A172 (cell line): ENCODE data around the gene POMP. TPM values are rescaled to one million over a fixed set of nuclear protein-coding genes. Genes with fewer than 3 reads are reported as not detected.

Source experiments
- DNase-seq: peaks from one replicate; pipeline ENCODE4 v3.0.0-alpha.2; 2015; ENCODE audit warnings: low spot score
- total RNA-seq: library from RNA; depleted of rRNA; stranded (reverse); fragments of >200 nt; shearing (Covaris generic); gene quantifications from 2 replicates; pipeline ENCODE4 v1.2.3, GENCODE V29; 2014; rRNA removed

The POMP gene, protein sequence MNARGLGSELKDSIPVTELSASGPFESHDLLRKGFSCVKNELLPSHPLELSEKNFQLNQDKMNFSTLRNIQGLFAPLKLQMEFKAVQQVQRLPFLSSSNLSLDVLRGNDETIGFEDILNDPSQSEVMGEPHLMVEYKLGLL
- total RNA-seq, result 135 and 234 TPM in 2 replicates

GRCh38 chr13:28658796-28659620 lies at the start of gene POMP:
Gene POMP (plus strand): TSS chr13:28659130. CDS start chr13:28659185, 55 bp downstream.
- DNase-seq, result peak; percentile 74

- DNase-seq, result no peak
Measured at GRCh38 chr13:28609381-28609780, 49.5 kb upstream of the POMP start.

GRCh38 chr13:28609926-28610325 lies 49.0 kb upstream of the POMP start:
- peak; percentile 88 for DNase-seq

GRCh38 chr13:28610996-28611395 lies 47.9 kb upstream of the POMP start:
- no peak for DNase-seq

GRCh38 chr13:28611654-28612131 lies 47.2 kb upstream of the POMP start:
- DNase-seq, result peak; percentile 67

DNA sequence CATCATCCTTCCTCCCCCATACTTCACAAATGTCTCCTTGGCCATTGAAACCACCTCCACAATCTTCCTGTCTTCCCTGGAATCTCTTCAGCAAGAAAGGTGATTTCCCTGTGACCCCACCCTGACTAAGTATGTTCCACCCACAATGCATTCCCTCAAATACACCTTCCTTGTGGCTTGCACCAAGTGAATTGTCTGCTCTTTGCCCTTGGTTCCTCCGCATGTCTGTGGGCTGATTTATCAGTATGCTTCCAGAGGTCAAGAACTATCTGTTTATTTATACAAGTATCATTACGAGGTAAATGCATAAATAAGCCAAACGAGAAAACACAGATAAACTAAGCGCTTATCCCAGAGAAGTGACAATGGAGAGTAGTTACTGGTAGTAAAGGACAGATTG lies 45.4 kb upstream of the POMP start:
- no peak for DNase-seq

DNA sequence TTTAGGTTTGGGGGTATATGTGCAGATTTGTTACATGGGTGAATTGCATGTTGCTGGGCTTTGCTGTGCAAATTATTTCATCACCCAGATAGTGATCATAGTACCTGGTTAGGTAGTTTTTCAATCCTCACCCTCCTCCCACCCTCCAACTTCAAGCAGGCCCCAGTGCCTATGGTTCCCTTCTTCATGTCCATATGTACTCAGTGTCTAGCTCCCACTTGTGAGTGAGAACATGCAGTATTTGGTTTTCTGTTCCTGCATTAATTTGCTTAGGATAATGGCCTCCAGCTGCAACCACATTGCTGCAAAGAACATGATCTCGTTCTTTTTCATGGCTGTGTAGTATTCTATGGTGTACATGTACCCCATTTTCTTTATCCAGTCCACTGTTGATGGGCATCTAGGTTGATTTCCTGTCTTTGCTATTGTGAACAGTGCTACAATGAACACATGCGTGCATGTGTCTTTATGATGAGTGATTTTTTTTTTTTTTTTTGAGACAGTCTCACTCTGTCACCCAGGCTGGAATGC lies 42.9 kb upstream of the POMP start:
- no peak for DNase-seq

- DNase-seq, result no peak
Measured at GRCh38 chr13:28618230-28618994, 40.5 kb upstream of the POMP start.

- no peak for DNase-seq
Measured at GRCh38 chr13:28620011-28620830, 38.7 kb upstream of the POMP start.

- no peak for DNase-seq
Measured at GRCh38 chr13:28621449-28621848, 37.5 kb upstream of the POMP start.

- DNase-seq, result no peak
Measured at GRCh38 chr13:28622286-28622685, 36.6 kb upstream of the POMP start.

GRCh38 chr13:28623782-28624706 lies 34.9 kb upstream of the POMP start:
- no peak for DNase-seq

DNA sequence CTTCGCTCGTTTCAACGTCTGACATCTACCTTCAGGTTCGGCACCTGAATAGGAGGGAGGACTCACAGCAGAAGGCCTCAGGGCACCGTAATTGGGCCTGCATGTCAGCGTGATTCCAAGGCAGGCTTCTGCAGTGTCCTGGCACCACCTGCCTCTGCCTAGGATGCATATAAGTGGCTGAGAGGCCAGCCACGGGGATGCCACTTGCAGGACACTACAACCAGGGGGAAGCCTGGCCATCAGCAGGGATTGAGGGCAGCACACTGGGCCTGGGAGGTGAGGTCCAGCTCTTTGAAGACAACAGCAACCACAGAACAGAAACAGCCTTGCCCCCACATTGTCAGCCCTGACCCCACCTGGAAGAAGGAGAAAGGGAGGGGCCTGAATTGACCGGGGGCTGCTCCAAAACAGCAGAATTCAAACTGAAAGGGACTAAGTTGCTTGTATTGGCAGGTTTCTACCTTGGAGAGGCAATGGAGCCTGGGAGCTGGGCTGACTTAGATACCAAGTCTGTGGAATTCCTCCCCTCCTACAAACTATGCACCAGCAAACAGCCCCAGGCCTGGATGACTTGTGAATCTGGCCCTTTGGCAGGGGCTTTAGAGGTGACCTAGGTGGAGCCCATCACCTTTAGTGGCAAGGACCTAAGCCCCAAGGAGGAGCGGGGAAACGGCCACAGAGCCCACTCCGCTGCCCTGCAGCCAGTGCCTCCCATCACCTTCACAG lies 34.1 kb upstream of the POMP start:
- no peak for DNase-seq

DNA sequence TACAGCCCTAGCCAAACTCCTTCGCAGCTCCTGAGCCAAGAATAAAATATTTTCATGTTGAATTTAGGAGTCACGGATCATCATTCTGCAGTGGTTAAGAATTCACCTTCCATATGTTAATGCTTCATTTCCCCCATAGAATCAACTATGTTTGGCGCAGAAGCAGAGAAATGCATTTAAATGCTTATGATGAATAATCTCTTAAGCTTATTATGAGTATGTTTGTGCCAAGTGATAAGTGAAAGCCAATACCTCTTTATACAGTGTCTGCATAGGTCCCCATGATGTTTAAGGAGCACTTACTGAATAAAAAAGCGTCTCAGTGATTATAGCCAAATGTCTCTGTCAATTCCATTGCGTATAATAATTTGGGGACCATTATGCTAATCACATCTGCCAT lies 32.7 kb upstream of the POMP start:
- DNase-seq, result no peak

DNA sequence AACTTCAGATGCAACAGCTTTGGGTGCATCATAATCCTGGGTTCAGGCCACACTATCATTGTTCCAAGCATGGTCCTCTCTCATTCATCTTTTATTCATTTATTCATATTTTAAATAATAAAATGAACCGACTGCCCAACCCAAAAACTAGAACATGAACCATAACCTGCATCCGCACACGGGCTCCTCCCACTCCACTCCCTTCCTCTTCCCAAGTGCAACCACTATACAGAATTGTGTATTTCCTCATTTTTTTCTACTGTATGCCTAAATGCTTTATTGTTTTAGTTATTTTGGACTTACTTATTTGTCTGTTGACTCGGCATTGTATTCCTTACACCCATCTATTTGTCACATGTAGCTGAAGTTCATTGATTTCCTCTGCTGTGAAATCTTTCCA lies 30.7 kb upstream of the POMP start:
- no peak for DNase-seq

DNA sequence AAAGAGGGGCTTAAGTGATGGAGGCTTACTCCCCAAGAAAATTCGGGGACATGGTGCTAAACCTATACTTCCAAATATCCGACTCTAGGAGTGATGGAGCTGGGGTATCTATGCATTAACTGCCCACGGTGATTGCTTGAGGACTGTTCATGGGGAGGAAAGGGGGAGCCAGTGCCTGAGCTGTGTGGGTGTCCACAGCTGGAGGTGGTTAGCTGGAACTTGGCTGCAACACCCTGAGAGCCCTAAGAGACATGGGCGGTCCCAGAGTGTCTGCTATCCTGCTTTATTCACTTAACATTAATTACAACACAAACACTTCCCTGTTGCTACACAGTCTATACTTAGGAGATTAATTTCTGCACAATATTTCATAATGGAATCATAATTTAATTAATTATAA lies 28.1 kb upstream of the POMP start:
- DNase-seq, result no peak

GRCh38 chr13:28631801-28632200 lies 27.1 kb upstream of the POMP start:
- DNase-seq, result no peak

DNA sequence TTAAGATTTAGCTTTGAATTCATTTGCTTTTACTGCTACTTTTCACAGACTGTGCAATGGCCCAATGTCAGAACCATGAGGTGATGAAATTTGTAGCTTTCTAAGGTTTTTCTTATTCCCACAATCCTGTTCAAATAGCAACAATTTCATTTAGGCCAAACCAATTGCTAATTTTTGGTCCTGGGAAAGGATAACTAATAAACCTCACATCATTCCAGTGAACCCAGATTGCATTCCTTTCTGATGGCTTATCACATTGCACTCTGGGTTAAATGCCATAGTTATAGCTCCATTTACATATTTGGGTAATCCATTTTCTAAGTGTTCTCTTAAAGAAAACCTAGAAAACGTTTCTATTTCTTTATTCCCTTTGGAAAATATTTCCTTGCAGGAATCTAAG lies 22.9 kb upstream of the POMP start:
- DNase-seq, result no peak

DNA sequence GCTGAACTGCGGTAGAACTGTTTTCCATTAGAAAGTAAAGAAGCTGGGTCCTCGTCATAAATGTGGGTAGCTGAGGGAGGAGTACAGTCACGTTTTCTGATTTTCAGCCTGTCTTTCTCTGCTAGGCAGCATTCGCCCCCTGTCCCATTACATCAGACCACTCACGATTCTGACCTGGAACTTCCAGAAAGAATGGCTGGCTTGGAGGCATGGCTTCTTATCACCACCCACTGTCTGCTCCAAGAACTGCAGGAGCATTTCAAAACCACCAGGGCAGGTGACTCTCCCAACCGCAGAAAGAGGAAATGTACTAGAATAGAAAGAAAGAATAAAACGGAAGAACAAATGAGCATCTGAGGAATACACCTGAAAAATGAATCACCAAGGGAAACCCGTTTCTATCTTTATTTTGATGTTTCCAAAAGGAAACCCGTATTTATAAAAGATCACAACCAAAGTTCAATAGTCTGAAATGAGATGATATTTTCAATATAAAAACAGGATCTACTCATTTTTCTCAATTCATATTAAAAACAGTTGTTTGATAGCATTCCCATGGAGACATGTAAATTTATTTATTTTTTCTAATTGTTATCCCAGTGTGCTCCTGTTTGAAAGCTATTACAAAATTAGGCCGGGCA lies 22.1 kb upstream of the POMP start:
- peak; percentile 75 for DNase-seq
